ENCODE measurements around the gene FUT9. TPM values are rescaled to one million over a fixed set of nuclear protein-coding genes. Genes with fewer than 3 reads are reported as not detected.

Gene FUT9
- total RNA-seq, 2 donors from 2014 or later = under 0.01 TPM; not detected in 1

DNA sequence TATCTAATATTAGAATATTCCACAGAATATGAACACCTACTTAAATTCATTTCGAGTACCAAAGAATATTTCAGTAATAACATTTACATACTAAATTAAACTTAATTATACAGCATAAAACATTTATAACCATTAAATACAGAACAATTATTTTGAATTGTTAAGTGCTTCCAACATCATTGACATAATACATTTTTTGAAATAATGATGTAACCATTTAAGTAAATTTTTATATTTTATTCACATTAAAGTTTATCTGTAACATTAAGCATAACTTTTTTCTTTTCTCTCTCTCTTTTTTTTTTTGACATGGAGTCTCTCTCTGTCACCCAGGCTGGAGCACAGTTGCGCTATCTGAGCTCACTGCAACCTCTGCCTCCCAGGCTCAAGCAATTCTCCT lies 44.5 kb downstream of the FUT9 start:
- intact Hi-C loops (cut with DNase I) = no loop called here
- DNase-seq (ENCODE audit: low spot score) = no peak

DNA sequence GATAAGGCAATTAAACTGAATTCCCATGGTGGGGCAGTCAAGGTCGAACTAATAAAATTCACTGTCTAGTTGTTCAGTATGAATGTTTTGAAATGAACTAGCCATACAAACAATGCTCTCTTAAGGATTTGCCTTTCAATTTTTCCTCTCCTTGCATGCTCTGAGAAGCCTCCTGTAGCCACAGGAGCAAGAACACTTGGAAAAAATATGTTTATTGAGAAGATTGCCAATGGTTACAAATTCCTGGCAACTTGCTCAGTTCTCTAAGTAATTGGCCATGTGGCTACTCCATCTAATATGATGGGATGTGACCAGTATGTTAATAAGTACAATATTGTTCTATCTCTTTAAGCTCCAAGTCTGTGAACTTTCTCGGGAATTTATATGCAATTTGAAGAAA lies 49.4 kb downstream of the FUT9 start:
- no peak for DNase-seq (ENCODE audit: low spot score)
- intact Hi-C loops (cut with DNase I) = no loop called here

DNA sequence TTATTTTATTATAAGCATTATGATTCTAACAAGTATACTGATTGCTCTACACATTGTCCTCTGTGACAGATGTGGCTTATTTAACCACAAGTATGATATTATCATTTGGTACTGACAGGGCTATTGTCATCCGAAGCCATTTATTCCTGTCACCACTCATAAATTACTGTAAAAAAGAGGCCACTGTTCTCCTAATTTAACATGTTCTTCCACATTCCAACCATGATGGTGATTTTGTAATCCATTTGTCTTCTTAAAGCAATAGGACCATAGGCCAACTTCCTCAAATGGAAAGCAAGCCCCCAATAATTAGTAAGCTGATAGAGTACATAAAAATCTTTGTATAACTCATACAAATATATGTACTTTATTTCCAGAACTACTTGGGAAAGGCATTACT lies 50.6 kb downstream of the FUT9 start:
- DNase-seq (ENCODE audit: low spot score) = no peak
- intact Hi-C loops (cut with DNase I) = no loop called here

DNA sequence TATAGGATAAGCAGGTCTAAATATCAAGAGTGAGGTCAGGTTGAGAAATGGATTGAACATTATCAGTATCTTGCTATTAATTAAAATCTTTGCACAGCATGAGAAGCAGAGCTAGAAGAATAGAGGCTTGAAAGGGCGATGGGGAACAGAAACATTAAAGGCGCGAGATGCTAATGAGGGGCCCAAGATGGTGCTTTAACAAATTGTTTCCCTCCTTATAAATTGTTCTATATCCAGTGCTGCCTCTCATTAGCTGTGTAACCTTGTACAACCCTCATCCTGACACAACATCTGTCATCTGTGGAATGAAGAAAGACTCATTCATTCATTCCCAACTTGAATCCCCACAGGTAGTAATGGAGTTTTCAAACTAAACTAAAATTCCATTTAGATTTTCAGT lies 57.8 kb downstream of the FUT9 start:
- DNase-seq (ENCODE audit: low spot score) = no peak
- intact Hi-C loops (cut with DNase I) = no loop called here

DNA sequence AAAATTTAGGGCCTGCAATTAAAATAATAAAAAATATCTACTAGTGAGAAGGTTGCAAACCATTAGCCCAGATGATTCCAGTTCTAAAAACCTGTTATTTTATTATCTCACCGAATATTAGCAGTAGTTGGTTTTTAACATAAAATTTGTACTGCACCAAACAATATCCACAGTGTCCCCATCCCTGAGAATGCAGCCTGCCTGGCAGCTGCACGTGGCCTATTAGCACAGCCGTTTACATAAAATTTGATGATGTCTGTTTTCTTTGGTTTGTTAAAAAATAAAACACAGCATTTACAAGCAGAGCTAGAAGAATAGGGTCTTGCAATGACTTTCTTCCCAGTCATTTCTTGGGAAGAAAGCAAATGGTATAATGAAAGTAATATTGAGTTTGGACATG lies 58.2 kb downstream of the FUT9 start:
- no peak for DNase-seq (ENCODE audit: low spot score)
- intact Hi-C loops (cut with DNase I) = no loop called here

DNA sequence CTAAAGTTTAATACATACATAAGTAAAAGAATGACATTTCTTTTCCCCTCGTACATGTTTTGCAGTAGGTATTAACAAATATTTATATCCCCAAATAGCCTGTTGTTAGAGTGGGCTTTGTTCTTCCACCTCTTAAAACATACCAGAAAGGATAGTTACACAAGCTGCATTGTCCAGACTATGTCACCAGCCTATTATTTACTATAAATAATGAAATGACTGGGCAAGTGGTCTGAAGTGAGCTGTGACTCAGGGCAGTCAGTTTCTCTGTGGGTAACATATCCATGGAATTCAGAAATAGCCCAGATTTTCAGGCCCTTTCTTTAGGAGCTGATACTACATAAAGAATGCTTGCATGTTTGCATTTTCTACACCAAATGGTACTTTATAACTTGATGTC lies 60.1 kb downstream of the FUT9 start:
- intact Hi-C loops (cut with DNase I) = no loop called here
- DNase-seq (ENCODE audit: low spot score) = no peak

DNA sequence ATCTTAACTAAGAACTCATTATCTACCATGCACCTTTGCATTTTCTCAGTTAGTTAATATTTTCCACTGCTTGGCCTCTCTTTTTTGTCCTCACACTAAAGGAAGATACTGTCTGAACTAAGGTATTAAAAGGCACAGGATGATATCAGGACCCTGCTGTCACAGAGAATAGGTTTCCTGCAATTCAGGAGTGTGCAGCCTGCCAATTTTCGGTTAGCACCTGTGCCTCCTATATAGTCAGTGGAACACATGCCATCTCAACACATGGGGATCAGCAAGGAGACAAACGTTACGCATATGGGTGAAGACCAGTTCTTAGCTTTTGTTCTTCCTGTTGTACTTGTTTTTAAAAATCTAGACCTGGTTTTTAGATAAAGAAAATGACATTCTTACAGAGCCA lies 71.0 kb downstream of the FUT9 start:
- no peak for DNase-seq (ENCODE audit: low spot score)
- intact Hi-C loops (cut with DNase I) = no loop called here

DNA sequence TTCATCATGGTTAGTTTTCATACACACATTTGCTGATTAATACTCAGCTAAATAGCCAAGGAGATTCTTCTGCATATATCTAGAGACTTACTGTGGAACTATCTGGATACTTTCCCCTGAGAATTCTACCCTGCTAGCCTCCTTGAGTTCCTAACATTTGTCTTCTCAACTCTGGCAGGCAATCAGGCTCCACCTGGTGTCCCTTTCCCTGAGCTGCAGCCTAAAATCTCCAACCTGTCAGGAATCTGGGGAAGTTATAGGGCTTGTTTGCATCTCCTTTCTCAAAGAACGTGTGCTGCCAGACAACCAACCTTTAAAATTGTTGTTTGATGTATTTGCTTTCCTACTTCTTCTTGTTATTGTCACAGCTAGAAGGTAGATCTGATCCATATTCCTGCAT lies 73.4 kb downstream of the FUT9 start:
- intact Hi-C loops (cut with DNase I) = no loop called here
- no peak for DNase-seq (ENCODE audit: low spot score)

DNA sequence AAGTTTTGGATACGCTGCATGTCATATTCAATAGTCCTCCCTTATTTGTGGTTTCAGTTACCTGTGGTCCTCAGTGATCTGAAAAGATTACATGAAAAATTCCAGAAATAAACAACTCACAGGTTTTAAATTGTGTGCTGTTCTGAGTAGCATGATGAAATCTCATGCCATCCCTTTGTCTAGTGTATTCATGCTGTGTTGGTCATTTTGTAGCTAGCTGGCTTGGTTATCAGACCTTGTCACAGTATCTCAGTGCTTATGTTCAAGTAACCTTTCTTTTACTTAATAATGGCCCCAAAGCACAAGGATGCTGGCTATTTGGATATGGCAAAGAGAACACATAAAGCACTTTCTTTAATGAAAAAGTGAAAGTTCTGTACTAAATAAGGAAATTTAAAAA lies 78.3 kb downstream of the FUT9 start:
- intact Hi-C loops (cut with DNase I) = no loop called here
- DNase-seq (ENCODE audit: low spot score) = no peak

DNA sequence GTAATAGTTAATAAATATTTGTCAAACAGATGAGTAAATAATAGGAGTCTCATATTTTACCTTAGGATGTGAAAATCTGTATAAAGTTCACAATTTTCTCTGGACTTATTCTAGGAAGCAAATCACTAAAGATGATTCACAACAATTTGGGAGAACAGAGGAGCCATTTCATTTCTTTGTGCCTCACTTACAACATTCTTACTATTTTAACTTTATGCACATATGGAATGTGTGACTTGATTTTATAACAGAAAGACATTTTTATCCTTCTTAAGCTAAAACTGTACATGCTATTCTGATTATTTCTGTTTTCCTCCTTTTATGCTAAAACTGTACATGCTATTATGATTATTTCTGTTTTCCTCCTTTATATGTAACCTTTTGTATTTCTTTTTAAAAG lies 83.3 kb downstream of the FUT9 start:
- intact Hi-C loops (cut with DNase I) = loop anchor here in 1 of 2 donors (5.0 kb wide), 1 partner anchor 983 kb away; no protein-coding TSS in a partner anchor
- no peak for DNase-seq (ENCODE audit: low spot score)

DNA sequence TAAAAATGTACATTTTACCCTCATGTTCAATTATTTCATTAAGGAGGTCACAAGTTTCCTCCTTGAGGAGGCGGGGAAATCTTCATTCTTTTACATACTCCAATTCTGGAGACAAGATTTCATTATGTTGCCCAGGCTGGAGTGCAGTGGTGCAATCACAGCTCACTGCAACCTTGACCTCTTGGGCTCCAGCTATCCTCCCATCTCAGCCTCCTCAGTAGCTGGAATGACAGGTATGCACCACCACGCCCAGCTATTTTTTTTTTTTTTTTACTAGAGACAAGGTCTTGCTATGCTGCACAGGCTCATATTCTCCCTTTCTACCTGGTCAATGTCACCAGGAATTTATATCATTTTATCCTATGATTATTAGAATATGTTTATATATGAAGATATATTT lies 85.8 kb downstream of the FUT9 start:
- intact Hi-C loops (cut with DNase I) = no loop called here
- DNase-seq (ENCODE audit: low spot score) = no peak

DNA sequence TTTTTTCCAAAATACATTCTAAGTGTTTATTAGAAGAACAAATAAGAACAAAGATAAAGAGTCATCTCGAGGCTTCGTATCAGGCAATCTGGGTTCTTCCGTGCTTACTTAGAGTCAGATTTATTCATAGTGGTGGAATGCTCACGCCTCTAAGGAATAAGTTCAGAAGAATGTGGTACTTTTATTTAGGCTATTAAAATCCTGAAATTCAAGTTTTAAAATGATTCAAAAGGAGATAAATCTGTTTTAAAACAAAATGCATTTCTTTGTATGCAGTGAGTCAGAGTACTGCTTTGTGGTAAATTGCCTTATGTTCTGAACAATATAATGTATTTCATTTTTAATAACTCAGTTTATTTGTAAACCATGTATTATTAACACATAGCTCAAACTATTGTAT lies 89.1 kb downstream of the FUT9 start:
- no peak for DNase-seq (ENCODE audit: low spot score)
- intact Hi-C loops (cut with DNase I) = no loop called here

DNA sequence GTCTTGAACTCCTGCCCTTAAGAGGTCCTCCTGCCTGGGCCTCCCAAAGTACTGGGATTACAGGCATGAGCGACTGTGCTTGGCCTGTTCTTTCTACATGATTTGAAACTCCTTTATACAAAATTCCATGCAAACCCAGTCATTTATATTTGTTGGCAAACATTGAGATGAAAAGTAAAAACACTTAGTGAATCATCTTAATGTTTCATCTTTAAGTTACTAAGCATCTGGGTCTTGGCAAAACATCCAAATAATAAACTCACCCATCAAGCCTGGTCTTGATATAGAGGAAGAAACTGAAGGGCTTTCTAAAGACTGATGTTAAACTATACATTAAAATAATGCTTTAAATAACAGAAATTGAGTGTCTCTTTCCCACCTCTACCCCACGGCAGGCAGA lies 95.1 kb downstream of the FUT9 start:
- intact Hi-C loops (cut with DNase I) = no loop called here
- DNase-seq (ENCODE audit: low spot score) = no peak

DNA sequence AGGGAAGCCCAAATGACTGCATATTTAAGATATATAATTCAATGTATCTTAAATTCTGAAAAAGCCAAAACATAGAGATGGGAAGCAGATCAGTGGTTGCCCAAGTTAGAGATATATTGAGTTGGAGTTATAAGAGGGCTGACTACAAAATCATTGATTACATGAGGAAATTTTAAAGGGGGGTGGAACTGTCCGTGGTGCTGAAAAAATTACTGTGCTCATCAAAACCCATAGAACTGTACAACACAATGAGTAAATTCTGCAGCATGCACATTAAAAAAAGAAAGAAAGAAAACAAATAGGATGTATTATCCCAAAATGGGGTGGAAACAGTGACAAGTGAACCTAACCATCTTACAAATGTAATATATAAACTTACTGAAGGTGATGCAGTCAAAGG lies 100.9 kb downstream of the FUT9 start:
- intact Hi-C loops (cut with DNase I) = no loop called here
- DNase-seq (ENCODE audit: low spot score) = no peak

DNA sequence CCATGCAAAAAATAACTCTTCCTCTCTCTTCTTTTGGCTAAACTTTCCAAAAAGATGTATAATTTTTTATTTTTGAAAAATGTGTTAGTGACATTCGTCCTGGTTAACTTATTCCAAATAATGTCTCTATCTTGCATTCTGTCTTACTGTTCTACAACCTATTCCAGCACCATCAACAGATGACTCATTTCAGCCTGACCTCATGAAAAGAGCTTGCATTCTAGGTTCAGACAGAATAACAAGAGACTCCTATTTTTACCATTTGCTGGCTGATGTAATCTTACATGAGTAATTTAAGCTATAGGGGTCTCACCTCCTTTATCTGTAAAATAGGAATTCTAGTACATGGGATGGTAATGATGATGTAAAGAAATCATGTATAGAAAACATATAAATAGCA lies 109.0 kb downstream of the FUT9 start:
- no peak for DNase-seq (ENCODE audit: low spot score)
- intact Hi-C loops (cut with DNase I) = no loop called here

DNA sequence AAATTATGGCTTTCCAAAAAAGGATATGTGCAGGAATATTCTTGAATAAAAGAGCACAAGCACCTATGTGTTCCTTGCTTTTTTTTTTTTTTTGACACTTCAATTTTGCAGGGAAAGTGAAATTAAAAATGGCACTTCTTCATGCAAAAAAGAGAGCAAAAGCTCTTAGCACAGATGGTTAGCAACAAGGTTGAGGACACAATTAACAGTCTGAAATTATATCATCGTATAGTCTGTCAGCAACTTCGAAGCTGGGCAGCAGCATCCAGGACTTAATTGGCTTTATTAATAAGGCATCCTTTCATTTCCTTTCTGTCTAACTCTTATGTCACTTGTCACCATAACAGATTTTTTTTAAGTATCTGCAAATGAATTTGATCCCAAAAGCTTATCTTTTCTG lies 122.6 kb downstream of the FUT9 start:
- intact Hi-C loops (cut with DNase I) = no loop called here
- no peak for DNase-seq (ENCODE audit: low spot score)

DNA sequence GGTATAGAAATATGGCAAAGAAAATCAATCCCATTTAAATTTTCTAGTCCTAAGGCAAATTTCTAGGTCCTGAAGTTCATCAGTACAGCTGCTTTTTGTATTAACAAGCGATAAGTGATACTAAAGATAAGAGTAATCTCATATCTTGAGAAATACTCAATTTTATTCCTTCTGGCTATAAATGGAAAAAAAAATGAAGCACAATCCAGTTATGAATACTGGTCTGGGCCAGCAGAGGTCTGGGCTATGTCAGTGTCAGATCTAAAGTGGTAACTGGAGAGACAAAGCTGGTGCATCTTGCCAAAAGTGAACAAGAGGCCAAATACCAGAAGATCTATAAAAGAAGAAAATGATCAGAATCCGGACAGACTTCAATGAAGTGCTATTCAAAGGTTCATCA lies 126.4 kb downstream of the FUT9 start:
- intact Hi-C loops (cut with DNase I) = no loop called here
- DNase-seq (ENCODE audit: low spot score) = no peak

DNA sequence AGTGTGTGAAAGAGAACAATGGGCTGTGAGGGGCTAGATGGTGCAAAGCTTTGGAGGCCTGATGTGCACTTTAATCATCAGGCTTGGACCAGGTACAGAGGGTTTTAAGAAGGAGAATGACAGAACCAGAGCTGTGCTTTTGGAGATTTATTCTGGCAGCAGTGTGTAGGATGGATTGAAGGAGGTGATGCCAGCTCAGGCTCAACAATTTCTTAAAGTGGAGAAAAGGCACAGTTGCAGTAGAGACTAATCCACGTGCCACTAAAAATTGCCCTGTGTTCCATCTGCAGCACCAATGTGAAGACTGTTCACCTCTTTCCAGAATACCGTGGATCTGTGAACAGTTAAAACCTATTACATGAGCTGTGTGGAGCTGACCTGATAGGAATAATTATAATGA lies 134.7 kb downstream of the FUT9 start:
- intact Hi-C loops (cut with DNase I) = no loop called here
- no peak for DNase-seq (ENCODE audit: low spot score)

DNA sequence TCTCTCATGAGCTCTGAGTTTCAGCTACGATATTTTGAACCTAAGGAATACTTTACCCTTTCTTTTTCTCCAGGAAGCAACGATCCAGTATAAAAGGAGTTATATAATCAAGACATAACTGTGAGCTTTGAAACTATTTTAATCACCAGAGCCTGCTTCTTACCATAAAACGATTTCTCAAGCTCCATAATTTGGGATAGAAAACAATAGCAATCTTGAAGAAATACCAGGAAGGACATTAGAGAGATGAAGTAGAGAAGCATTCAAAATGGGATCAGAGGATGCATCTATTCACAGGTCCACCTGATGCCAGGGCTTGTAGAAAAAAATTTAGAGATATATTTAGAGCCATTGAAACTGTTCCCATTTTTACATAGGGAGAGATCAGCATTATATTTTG lies 135.9 kb downstream of the FUT9 start:
- intact Hi-C loops (cut with DNase I) = no loop called here
- DNase-seq (ENCODE audit: low spot score) = no peak

DNA sequence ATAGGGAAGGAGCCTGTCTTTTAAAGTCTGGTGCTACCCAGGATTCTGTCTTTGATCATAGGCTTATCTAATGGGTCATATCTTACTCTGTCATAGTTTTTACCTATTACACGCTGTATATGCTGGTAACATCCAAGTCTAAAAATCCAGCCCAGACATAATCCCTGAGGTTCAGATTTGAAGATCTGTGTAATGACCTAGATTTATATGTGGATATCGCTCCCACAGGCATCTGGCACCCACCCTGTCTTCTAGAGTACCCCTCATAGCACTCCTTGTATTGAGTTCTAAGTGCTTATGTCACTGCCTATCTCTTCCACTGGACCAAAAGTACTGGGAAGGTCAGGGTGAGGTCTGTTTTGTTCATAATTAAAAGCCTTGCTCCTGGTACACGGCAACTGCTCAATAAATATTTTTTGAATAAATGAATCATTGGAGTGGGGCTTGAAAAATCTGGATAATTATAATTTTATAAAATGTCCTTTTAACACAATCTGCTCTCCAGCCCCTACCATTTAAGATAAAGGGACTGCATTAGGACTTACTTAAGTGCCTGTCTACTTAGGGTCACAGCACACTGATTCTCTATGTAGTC lies 136.4 kb downstream of the FUT9 start:
- intact Hi-C loops (cut with DNase I) = no loop called here
- DNase-seq (ENCODE audit: low spot score) = no peak

DNA sequence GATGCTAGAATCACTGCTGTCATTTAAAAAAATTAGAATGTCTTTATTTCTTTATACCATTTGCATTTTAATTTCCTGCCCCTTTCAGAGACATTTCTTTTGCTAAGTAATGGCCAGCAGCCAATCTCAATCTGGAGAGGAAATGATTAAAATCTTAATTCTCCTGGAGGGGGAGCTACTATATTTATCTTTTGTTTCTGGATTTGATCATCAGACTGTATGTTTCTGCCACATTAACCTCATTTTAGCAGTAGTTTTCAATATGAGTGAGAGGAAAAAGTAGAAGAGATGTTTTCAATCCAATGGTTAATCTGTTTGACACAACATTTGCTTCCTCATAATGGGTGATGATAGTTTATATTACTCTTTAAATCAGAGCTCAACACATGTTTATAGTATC lies 138.0 kb downstream of the FUT9 start:
- DNase-seq (ENCODE audit: low spot score) = no peak
- intact Hi-C loops (cut with DNase I) = no loop called here

DNA sequence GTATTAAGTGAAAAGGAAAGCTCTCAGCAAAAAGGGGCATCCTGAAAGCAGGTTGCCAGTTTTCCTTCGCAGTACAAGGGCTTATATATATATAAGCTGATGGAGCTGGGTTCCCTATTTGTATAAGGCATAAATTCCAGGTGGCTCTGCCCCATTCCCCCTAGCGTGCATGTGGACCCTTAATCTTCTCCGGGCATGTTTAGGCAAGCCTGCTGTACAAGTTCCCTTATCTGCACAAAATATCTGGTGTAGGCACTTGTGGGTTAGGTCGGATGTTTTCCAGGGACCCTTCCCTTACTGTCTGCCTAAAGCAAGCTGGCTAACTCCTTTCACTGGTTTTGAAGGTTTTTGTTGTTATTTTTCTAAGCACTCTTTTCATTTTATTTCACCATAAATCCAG lies 140.7 kb downstream of the FUT9 start:
- intact Hi-C loops (cut with DNase I) = no loop called here
- no peak for DNase-seq (ENCODE audit: low spot score)
